CD4-positive, alpha-beta T cell treated with Interleukin-10 for 1 hour (primary cell): ENCODE data around the gene EGLN1.
A peak's percentile ranks its signal among the peaks of the same experiment; 100 is the strongest.

Experiments
- DNase-seq: peaks from one replicate; pipeline ENCODE4 v3.0.0-alpha.2; 2020

The EGLN1 gene

DNA sequence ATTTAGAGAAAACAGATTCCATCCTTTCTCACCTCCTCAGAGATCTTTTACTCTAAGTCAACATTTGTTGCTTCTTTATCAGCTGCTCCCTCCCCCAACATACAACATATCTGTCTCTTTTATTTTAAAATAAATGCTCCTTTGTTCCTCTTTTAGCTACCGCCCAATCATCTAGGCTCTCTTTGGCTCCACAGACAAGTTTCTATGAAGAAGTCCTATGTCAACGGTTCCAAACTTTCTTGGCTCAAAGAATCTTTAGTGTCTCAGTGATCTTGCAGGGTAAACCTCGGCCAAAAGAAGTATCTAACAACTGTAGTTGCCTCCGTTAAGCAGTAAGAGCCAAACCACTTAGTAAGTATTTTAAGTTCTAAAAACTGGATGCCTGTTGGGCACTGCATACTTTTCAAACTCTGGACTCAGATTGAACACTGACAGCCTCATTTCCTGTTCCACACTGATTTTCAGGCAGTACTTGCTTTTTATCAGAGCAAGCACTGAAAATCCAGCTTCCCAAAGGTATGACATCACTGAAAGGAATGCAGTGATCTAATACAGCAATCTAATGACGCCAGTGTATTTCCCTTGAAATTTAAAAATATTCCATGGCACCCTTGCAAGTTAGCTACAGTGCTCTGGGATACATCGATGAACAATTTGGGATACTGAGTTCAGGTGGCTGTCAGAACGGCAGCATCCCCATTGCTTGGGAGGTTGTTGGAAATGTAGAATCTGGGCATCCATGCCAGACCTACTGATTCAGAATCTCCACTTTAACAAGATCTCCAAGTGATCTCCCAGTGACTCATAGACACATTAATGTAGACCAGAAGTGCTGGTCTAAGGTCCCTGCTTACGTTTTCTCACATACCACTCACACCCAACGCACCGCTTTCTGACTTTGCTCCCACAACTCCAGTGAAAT is 26.8 kb downstream of the EGLN1 start:
- no peak for DNase-seq

GRCh38 chr1:231393668-231394067 is 28.4 kb downstream of the EGLN1 start:
- no peak for DNase-seq

DNA sequence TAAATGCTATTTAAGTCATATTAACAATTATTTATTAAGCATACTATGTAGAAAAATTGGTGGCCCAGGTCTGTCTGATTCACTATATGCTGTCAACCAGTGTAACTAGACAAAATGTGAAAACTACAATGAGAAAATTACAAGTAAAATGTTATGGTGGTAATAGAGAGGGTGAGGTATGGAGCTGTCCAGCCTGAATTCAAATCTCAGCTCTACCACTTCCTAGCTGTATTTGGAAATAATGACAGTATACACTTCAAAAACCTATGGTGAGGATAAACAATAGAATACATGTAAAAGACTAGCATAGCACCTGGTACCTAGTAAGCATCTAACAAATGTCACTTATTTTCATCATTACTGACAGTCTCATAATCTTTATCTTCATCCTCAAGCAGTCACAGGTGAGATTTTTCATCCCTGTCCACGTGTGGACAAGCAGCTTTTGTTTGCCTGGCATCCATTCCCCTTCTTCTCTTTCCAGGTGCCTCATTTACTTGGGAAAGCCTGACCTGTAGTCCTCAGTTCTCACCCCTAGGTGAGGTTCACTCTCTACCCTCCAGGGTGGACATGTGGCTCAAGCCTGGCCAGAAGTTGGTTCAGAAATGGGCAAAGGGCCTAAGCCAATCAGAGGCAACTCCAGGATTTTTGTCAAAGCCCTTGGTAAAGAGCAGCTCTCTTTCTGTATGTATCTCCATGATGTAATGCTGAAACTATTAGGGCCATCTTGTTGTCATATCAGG is 29.5 kb downstream of the EGLN1 start:
- DNase-seq: no peak

GRCh38 chr1:231390071-231390470 is 32.0 kb downstream of the EGLN1 start:
- DNase-seq: no peak

DNA sequence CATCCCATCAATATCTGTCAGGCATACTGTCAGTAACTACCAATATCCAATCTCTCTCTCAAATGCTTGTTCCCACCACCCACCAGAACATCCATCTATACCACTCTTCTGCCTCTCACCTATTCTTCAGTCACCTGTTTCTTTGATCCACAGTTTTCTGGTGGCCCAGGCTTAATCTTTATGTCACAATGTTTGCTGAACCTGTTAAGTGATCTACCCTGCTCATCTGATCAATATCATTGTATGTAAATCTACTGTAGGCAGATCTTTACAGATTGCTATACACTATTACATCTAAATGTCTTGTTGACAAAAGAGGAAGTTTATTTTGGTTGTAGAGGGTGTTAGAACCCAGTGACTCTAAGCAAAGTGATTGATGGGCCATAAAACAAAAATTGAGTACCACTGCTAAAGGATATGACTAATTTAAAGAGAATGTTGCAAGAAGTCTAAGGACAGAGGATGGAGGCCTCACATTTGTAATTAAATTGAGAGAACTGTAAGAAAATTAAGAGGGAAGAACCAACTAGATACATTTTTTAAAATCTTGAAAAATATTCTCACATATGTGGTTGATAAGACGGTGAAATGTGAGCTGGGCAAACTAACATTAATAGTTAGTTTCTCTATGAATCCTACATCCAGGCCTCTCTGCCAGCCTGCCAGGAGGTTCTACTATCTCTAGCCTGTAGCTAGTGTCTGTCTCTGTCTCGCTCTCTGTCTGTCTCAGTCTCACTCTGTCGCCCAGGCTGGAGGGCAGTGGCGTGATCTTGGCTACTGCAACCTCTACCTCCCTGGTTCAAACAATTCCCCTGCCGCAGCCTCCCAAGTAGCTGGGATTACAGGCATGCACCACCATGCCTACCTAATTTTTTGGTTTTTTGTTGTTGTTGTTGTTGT is 34.1 kb downstream of the EGLN1 start:
- no peak for DNase-seq

DNA sequence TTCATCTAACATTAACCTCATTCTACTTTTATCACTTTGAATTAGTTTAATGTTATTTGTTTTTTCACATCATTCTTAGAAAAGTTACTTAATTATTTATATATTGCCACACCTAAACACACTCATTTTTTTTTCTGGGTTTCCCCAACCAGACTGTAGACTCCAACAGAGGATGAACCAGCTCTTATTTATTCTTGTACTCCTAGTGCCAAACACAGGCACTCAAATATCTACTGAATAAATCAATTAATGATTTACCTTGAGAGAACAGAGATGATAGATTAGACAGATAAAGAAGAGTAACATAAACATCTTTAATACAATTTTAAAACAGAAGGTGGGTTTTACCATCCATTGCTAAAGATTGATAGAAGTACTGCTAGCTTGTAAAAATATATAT is 35.6 kb downstream of the EGLN1 start:
- no peak for DNase-seq

- no peak for DNase-seq
Measured at GRCh38 chr1:231385416-231385748, 36.7 kb downstream of the EGLN1 start.

DNA sequence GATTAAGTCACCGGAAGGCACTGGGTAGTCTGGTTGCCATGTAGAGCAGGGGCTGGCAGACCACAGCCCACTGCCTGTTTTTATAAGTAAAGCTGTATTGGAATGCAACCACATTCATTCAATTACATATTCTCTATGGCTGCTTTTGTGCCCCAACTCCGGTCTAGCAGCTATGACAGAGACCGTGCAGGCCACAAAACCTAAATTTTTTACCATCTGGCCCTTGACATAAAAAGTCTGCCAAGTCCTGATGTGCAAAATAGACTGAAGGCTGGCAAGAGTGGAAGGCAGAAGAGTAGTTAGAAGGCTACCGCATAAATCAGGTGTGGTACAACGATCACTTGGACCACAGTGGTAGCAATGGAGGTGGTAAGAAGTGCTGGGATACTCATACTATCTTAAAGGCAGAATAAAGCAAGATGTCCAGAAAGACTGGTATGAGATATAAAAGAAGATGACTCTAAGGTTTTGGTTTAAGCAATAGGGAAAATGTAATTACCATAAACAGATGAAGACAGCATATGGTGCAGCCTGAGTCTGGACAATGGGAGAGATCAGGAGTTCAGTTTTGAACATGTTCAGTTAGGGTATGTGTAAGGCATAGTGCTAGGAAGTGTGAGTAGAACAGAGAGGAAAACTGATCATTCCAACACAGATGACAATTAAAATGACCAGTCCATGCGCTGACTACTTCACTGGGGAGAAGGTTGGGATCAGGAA is 37.2 kb downstream of the EGLN1 start:
- no peak for DNase-seq

GRCh38 chr1:231383159-231383860 is 38.8 kb downstream of the EGLN1 start:
- DNase-seq: no peak

DNA sequence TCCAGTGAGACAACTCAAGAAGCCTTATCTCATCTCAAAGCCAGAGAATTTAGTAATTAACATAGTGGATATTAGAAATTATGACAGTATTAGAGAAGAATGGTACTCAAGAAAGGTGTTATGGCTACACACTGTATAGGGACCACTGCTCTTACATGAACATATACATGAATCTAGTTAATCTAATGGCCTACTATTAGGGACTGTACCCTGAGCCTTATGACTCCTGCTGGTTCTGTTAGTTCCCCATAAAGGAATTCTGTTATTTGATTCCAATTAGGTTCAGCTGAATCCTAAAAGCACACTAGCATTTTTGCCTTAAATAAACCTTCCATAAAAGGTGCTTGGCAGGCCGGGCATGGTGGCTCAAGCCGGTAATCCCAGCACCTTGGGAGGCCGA is 39.7 kb downstream of the EGLN1 start:
- DNase-seq: no peak

- no peak for DNase-seq
Measured at GRCh38 chr1:231381729-231382128, 40.4 kb downstream of the EGLN1 start.

DNA sequence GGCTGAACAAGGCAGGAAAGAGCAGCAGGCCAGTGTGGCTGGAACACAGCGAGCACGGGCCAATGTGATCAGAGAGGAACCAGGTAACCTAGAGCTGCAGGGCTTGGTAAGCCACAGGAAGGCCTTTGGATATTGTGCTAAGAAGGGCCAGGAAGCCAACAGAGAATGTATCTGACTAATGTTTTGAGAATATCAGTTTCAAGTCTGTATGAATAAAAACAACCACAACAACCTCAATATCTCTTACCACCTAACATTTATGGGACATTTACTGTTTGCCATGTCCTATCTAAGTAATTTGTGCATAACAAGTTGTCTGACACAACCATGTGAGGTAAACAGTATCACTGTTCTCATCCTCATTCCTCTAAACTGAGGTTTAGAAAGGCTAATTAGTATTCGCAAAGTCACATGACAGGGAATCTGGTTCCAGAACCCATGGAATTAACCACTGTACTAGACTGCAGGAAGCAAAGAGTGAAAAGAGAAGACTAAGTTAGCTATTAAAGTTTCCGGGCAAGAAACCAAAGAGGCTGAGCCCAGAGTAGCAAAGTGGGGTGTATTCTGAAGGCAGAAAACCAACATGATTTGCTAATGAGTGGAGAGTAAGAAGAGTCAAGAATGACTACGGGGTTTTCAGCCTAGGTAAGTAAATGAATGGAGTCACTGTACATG is 45.1 kb downstream of the EGLN1 start:
- no peak for DNase-seq

GRCh38 chr1:231376101-231376500 is 46.0 kb downstream of the EGLN1 start:
- no peak for DNase-seq

GRCh38 chr1:231374394-231374793 is 47.7 kb downstream of the EGLN1 start:
- no peak for DNase-seq

DNA sequence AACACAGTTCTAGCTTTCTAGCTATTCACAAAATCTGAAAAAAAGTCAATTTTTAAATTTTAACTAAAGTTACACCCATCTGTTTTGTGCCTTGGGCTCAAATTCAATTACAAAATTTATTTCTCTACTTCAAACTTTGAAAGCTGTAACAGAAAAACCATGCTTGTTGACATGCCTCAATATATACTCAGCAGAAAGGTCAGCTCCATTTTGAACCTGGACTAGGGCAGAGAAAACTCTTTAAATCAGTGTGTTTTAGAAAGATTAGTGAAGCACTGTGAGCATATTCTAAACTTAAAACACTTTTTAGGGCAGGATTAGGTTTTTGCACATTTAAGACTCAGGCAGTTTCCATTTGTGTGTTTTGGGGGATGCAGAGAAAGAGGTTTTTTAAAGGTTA is 49.6 kb downstream of the EGLN1 start:
- DNase-seq: no peak

- DNase-seq: no peak
Measured at GRCh38 chr1:231369282-231369681, 52.8 kb downstream of the EGLN1 start.

DNA sequence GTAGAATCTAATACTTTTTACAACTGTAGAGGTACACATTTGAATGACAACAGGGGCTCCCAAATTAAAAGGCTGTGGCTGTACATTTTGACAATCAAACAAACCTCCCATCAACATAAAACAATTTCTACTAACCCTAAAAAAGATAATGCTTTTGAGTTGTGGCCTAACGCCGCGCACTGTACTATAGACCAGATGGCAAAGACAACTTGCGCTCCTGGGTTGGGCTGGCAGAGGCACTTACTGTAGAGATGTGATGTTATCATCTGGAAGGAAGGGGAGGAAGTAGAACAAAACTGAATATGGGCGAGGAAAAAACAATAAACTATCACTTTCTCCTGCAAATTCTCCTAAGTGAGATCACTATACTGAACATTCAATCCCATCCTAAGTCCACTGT is 57.9 kb downstream of the EGLN1 start:
- DNase-seq: no peak

GRCh38 chr1:231363624-231364023 is 58.5 kb downstream of the EGLN1 start:
- DNase-seq: no peak

GRCh38 chr1:231362325-231362724 is 59.8 kb downstream of the EGLN1 start:
- no peak for DNase-seq

GRCh38 chr1:231359113-231359512 is 63.0 kb downstream of the EGLN1 start:
- no peak for DNase-seq

- peak; percentile 71 for DNase-seq
Measured at GRCh38 chr1:231357831-231358354, 64.2 kb downstream of the EGLN1 start.
